Stimulated activated naive CD4-positive, alpha-beta T cell treated with Interleukin-2 at 50 U/mL for 16 hours (primary cell): Measurements from ENCODE around the gene NR2F6.
"Not testable (repeated sequence)": the region's sequence is repeated elsewhere in the genome, so short reads cannot be mapped to it uniquely, and the experiment has no call there.

ENCODE experiments used
- DNase-seq: peaks from one replicate; lab custom pipeline; 2025; lab: John Stamatoyannopoulos, UW

The NR2F6 gene

GRCh38 chr19:17245535-17245984, at the start of gene NR2F6:
Gene NR2F6 (minus strand): TSS chr19:17245919. CDS start chr19:17245220, 699 bp downstream.
- DNase-seq, result no peak

DNA sequence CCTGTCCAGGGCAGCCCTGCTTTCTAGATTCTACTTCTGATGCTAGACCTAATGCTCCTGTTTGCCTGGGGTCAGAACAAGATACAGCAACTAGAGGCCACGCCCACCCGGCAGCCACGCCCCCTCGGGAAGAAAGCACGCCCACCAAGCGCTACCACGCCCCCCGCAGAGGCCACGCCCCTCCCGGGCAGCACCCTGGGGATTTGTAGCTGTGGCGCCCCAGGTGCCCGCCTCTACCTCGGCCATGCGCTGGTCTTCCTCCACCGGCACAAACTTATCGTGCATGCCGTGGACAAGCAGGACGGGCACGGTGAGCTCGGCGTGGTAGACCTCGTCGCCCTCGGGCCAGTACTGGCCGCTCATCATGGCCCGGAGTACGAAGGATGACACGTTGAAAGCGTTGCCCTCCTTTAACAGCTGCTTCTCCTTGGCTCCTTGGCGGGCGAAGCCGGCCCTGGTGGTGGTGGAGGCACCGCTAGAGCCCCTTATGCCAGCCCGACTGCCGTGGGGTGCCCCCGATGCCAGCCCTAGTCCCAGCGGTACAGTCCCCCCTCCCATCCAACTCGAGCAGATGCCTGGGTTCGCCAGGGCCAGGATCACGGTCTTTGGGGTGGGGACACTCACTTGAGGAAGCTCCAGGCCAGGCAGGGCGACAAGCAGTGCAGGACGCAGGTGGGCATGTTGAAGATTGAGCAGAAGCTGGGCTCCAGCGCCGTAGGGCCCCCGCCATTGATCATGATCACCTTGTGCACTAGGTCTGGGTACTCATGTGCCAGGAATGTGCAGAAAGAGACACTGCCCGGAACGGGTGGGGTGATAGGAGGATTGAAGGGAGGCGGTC, 48.6 kb upstream of the NR2F6 start:
- DNase-seq, result peak; percentile 24

GRCh38 chr19:17293605-17294004, 47.9 kb upstream of the NR2F6 start:
- no peak for DNase-seq

DNA sequence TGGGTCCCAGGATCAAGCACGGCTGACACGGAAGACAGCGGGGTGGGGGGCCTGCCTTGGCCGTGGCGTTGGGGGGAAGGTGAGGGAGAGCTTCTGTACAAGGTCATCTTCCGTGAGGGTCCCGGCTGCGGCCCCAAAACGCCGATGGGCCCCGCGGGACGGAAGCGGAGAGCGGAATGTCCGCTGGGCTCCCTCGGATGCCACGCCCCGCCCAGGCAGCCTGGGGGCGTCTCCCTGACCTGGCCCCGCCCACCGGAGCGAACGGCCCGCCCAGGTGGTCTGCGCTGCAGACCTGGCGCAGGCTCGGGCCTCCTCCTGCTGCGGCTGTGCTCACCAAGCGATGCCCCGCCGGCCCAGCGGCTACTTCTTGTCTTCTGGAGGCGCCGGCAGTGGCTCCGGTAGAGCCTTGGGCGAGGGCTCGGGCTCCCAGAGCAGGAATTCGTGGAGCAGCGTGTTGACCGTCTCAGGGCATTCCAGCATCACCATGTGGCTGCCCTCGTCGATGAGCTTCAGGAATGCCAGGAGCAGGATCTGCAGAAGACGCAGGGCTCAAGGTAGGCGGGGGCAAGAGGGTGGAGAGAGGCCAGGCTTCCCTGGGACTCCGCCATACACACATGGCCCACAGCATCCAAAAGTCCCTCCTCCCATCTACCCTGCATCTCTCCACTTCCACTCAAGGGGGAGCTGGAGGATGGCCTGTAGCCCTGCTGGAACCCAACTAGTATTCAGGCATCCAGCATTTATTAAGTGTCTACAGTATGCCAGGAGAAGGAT, 46.8 kb upstream of the NR2F6 start:
- peak; percentile 62 for DNase-seq

- DNase-seq, result peak; percentile 25
Measured at GRCh38 chr19:17289489-17289888, 43.8 kb upstream of the NR2F6 start.

DNA sequence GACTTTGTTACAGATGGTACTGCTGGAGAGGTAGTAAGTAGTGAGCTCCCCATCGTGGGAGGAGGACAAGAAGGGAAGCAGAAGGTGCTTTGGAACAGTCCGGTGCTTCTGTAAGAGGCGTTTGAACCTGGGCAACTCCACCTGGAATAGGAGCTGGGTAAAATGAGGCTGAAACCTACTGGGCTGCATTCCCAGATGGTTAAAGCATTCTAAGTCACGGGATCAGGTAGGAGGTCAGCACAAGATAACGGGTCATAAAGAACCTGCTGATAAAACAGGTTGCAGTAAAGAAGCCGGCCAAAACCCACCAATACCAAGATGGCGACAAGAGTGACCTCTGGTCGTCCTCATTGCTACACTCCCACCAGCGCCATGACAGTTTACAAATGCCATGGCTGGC, 41.0 kb upstream of the NR2F6 start:
- DNase-seq, result no peak

DNA sequence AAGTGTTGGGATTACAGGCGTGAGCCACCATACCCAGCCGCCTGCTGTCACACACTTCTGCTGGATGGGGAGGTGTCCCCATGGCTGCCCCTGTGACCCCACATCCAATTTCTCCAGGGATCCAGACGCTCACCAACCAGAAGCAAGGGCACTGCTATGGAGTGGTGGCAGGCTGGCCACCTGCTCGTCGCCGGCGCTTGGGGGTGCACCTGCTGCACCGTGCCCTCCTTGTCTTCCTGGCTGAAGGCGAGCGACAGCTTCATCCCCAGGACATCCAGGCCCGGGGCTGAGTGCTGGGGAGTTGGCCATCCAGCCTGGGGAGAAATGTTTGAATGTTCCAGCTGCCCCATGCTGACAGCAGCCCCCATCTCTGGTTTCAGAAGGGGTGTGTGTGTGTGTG, 40.5 kb upstream of the NR2F6 start:
- no peak for DNase-seq

DNA sequence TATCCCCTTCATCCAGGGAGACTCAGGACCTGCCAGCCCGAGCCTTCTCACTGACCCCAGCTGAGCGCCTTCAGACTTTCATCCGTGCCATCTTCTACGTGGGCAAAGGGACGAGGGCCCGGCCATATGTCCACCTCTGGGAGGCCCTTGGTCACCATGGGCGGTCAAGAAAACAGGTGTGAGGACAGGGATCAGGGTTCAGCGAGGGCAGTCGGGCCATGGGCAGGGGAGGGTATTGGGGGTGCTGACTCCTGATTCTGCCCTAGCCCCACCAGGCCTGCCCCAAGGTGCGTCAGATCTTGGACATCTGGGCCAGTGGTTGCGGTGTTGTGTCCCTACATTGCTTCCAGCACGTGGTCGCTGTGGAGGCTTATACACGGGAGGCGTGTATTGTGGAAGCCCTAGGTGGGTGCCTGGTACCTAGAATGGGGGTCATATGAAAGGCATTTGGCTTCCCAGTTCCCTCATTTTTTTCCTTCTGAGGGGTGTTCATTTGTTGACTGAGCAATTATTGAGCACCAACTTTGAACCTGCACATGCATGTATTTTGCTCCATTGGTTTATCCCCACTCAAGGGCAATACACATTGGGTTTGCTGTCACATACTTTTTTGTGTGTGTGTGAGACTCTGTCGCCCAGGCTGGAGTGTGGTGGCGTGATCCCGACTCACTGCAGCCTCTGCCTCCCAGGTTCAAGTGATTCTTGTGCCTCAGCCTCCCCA, 39.9 kb upstream of the NR2F6 start:
- no peak for DNase-seq

- no peak for DNase-seq
Measured at GRCh38 chr19:17283504-17283996, 37.8 kb upstream of the NR2F6 start.

DNA sequence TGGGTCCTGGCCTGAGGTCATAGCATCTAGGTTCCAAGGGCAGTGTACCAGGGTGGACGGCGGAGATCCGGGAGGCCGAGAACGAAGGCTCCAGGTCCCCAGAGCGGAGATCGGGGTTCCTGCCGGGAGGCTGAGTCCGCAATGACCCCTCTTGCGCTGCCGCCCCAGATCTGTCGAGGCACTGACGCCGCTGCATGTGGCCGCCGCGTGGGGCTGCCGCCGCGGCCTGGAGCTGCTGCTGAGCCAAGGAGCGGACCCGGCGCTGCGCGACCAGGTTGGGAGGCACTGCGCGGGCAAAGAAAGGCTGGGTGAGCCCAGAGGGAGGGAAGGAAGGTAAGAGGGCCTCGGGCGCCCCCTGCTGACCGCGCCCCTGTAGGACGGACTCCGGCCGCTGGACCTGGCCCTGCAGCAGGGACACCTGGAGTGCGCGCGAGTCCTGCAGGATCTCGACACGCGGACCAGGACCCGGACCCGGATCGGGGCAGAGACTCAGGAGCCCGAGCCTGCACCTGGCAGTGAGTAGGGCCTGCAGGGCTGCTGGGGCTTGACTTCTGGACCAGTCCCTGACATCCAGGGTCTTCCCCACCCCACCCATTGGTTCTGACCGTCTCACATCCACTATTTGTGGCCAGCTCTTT, 36.9 kb upstream of the NR2F6 start:
- DNase-seq, result peak; percentile 76

DNA sequence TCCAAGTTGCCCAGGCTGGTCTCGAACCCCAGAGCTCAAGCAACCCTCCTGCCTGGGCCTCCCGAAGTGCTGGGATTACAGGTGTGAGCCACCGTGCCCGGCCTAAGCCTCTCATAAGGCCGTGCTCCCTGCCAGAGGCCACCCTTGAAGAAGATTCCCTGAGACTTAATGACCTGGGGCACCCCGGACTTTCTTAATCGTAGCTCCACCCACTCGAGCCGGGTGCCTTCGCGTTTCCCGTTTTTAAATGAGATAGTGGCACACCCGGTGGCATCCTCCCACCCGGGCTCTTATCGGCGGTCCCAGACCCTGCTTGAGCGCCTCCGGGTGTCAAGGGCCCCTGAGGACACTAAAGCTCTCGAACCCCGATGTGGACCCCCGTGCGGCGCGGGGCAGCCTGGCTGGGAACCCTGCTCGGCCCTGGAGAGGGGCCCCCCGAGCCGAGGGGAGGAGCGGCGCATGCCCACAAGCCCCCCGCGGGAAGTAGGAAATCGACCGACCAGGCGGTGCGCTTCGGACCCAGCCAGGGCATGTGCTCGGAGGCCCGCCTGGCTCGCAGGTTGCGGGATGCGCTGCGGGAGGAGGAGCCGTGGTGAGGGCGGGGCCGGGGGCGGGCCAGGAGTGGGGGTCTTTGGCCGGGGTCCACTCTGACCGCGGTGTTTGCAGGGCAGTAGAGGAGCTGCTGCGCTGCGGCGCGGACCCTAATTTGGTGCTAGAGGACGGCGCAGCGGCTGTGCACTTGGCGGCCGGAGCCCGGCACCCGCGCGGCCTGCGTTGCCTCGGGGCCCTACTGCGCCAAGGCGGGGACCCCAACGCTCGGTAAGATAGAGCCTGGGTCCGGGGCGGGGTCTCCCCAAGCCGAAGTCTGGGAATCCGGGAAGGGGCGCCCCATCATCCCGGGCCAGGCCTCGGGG, 35.9 kb upstream of the NR2F6 start, which contains the start of gene ANKLE1:
TSS of gene ANKLE1 (plus strand) at position 511 of the 914 bp plus-strand sequence. CDS start at position 531, 20 bp downstream.
- peak; percentile 45 for DNase-seq

- DNase-seq, result no peak
Measured at GRCh38 chr19:17279436-17279835, 33.7 kb upstream of the NR2F6 start.

GRCh38 chr19:17275441-17276175, 29.9 kb upstream of the NR2F6 start:
- no peak for DNase-seq

DNA sequence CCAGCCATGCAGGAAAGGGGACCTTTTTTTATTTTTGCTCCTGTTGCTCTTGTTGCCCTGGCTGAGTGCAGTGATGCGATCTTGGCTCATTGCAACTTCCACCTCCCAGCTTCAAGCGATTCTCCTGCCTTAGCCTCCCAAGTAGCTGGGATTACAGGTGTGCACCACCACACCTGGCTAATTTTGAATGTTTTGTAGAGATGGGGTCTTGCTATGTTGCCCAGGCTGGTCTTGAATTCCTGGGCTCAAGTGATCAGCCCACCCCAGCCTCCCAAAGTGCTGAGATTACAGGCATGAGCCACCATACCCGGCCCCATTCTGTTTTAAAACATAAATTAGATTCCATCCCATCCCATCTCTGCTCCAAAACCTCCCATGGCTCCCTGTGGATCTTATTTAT, 29.2 kb upstream of the NR2F6 start:
- not testable (repeated sequence) for DNase-seq

- DNase-seq, result no peak
Measured at GRCh38 chr19:17268754-17269153, 23.0 kb upstream of the NR2F6 start.

DNA sequence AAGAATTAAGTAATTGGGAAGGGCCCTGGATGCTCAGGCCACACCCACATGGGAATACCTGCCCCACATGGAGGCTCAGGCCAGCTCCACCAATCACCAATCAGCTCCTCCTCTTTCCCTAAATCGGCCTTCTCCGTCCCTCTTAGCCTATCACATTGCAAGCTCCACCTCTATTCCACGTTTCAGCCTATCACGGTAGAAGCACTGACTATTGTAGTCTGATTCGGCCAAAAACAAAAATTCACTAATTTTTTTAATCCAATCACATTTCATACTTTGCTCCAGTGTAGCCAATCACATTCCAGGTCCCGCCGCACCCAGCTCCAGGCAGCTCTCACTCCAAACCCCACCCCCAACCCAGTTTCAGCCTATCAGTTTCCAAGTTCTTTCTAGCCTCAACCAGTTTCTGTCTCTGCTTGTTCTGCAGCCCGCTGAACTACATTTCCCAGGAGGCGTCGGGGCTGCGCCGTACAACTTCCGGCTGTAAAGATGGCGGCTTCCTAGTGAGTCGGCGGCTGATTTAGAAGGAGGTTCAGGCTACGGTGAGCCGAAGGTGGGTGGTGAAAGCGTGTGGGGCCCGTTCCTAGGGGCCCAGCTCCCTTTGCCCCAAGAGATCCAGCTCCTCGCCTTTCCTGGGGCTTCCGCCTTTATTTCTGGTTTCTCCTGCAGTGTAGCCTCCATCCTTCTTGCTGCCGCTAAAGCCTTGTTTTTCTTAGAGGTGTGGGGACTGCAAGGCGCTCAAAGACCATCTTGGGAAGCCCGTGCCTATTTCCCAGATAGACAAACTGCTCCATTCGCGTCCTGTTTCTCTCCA, 21.5 kb upstream of the NR2F6 start, which contains the start of gene BABAM1:
TSS of gene BABAM1 (plus strand) at position 469 of the 814 bp plus-strand sequence. CDS start 1,364 bp downstream, outside the sequence.
- DNase-seq, result peak; percentile 96

DNA sequence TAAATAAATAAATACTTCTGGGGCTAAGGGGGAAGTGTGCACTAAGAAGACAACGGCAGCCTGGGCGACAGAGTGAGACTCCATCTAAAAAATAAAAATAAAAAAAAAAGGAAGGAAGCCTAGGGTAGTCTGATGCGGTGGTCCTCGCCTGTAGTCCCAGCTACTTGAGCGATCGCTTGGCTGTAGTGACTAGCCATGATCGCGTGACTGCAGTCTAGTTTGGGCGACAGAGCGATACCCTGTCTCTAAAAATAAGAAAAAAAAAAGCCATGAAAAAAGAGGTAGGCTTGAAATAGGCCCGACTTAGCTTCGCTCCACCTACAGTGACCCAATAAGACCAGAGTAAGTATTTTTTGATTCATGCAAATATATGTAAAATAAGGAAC, 20.9 kb upstream of the NR2F6 start:
- no peak for DNase-seq

DNA sequence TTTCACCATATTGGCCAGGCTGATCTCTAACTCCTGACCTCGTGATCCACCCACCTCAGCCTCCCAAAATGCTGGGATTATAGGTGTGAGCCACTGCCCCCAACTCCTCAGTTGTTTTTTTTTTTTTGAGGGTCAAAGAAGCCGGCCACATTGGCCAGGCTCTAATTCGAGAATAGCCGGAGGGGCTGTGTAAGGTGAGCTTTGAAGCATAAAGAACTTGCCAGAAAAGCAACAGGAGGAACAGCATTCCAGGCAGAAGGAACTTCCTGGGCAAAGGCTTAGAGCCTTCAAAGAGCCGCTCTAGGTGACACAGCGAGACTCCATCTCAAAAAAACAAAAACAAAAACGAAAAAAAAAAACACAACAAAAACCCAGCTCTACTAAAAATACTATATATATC, 20.3 kb upstream of the NR2F6 start:
- DNase-seq, result no peak

- DNase-seq, result no peak
Measured at GRCh38 chr19:17264641-17264979, 18.9 kb upstream of the NR2F6 start, which contains the start of gene USHBP1. Gene USHBP1 (minus strand): TSS chr19:17264745. CDS start chr19:17264299, 446 bp downstream.
